NK-92 treated with Interleukin-12 subunit alpha and Interleukin-12 subunit beta, amount 100 ng/mL, for 24 hours (cell line): ENCODE results near the gene AKAP13.
"Not testable (repeated sequence)": the region's sequence is repeated elsewhere in the genome, so short reads cannot be mapped to it uniquely, and the experiment has no call there.

Source experiments
- DNase-seq: peaks from one replicate; lab custom pipeline; 2025; lab: John Stamatoyannopoulos, UW

AKAP13 gene

GRCh38 chr15:85350395-85350794 lies 30.0 kb upstream of the AKAP13 start:
- DNase-seq, result no peak

GRCh38 chr15:85351501-85351900 lies 28.9 kb upstream of the AKAP13 start:
- not testable (repeated sequence) for DNase-seq

- DNase-seq, result no peak
Measured at GRCh38 chr15:85351965-85352364, 28.4 kb upstream of the AKAP13 start.

GRCh38 chr15:85353516-85353915 lies 26.9 kb upstream of the AKAP13 start:
- DNase-seq, result no peak

GRCh38 chr15:85354461-85354860 lies 25.9 kb upstream of the AKAP13 start:
- DNase-seq, result no peak

- DNase-seq, result no peak
Measured at GRCh38 chr15:85354948-85355347, 25.5 kb upstream of the AKAP13 start.

GRCh38 chr15:85356276-85356675 lies 24.1 kb upstream of the AKAP13 start:
- no peak for DNase-seq

GRCh38 chr15:85361323-85361722 lies 19.1 kb upstream of the AKAP13 start:
- DNase-seq, result peak; percentile 17

GRCh38 chr15:85362436-85363081 lies 17.8 kb upstream of the AKAP13 start:
- DNase-seq, result no peak

GRCh38 chr15:85365980-85366379 lies 14.4 kb upstream of the AKAP13 start:
- DNase-seq, result no peak

GRCh38 chr15:85367741-85368140 lies 12.7 kb upstream of the AKAP13 start:
- no peak for DNase-seq

GRCh38 chr15:85374831-85375230 lies 5.6 kb upstream of the AKAP13 start:
- DNase-seq, result no peak

- DNase-seq, result no peak
Measured at GRCh38 chr15:85377269-85377668, 3.1 kb upstream of the AKAP13 start.

GRCh38 chr15:85377986-85378385 lies 2.4 kb upstream of the AKAP13 start:
- no peak for DNase-seq

- DNase-seq, result peak; percentile 63
Measured at GRCh38 chr15:85379403-85380131, 836 bp upstream of the AKAP13 start.

GRCh38 chr15:85380812-85381642 lies 624 bp downstream of the AKAP13 start:
- DNase-seq, result peak; percentile 84

- no peak for DNase-seq
Measured at GRCh38 chr15:85381850-85382751, 1.7 kb downstream of the AKAP13 start.

- DNase-seq, result no peak
Measured at GRCh38 chr15:85382942-85383341, 2.5 kb downstream of the AKAP13 start.

- DNase-seq, result no peak
Measured at GRCh38 chr15:85383470-85384148, 3.2 kb downstream of the AKAP13 start.

- no peak for DNase-seq
Measured at GRCh38 chr15:85386261-85386660, 5.9 kb downstream of the AKAP13 start.
